ENCODE data around the gene PDE8A.

- TF ChIP-seq CTCF (IDR thresholded peaks at IDR 0.05), result no peak
- TF ChIP-seq POLR2A (IDR thresholded peaks at IDR 0.05), result no peak
Measured at GRCh38 chr15:85072917-85073316, 91.3 kb downstream of the PDE8A start.

All from right lobe of liver (tissue), 4 donors.